Breast epithelium (tissue), 4 donors: Measurements from ENCODE around the gene WDR73. TPM values are rescaled to one million over a fixed set of nuclear protein-coding genes. Genes with fewer than 3 reads are reported as not detected.
A peak's percentile ranks its signal among the peaks of the same experiment; 100 is the strongest.

Source experiments
- DNase-seq, 2 donors: peaks; one replicate each; pipeline ENCODE4 v3.0.0-alpha.2; 2019; ENCODE audit warnings: low spot score in 2 of 2
- H3K27ac ChIP-seq, 2 donors: fragments of 200-600 bp; sonication (generic) in 1 of 2; one replicate each; pipeline ENCODE4 v1.5.1; 2016 to 2019; ENCODE audit warnings: mild to moderate bottlenecking in 1 of 2
- H3K27me3 ChIP-seq, 2 donors: fragments of 200-600 bp; sonication (generic) in 1 of 2; one replicate each; pipeline versions ENCODE4 v1.5.1 to v1.6.0; 2017 to 2019; ENCODE audit warnings: control low read depth in 1 of 2, mild to moderate bottlenecking in 1 of 2
- H3K36me3 ChIP-seq: fragments of 200-600 bp; one replicate; pipeline ENCODE4 v1.5.1; 2019
- H3K4me1 ChIP-seq, 2 donors: fragments of 200-600 bp; sonication (generic); one replicate each; pipeline ENCODE4 v1.5.1; 2016 to 2019; ENCODE audit warnings: control low read depth in 1 of 2
- H3K4me3 ChIP-seq, 3 donors: fragments of 200-600 bp; sonication (generic); 1 replicate in 2 of 3; 2 replicates in 1 of 3; pipeline ENCODE4 v1.5.1; 2016 to 2019; ENCODE audit warnings: mild to moderate bottlenecking in 3 of 3, moderate library complexity in 2 of 3
- H3K9me3 ChIP-seq, 2 donors: fragments of 200-600 bp; sonication (generic) in 1 of 2; one replicate each; pipeline ENCODE4 v1.5.1; 2016 to 2019; ENCODE audit warnings: control low read depth in 1 of 2
- CTCF ChIP-seq, 3 donors: fragments of 450-650 bp; IDR thresholded peaks; one replicate each; pipeline ENCODE4 v1.5.1; 2016 to 2017; ENCODE audit warnings: antibody characterized with exemption in 3 of 3, mild to moderate bottlenecking in 3 of 3, moderate library complexity in 3 of 3
- POLR2A ChIP-seq: fragments of 450-650 bp; IDR thresholded peaks from one replicate; pipeline ENCODE4 v1.6.1; 2016; ENCODE audit warnings: antibody characterized with exemption, mild to moderate bottlenecking, moderate library complexity
- POLR2AphosphoS5 ChIP-seq, 3 donors: sonication (generic); formaldehyde crosslinking; IDR thresholded peaks; one replicate each; pipeline ENCODE4 v1.6.1; 2017; ENCODE audit warnings: antibody characterized with exemption in 3 of 3
- intact Hi-C: fragments of 100-400 bp; cut with DNase I; formaldehyde crosslinking; loops from one replicate; pipeline ENCODE4 v1.15.1; 2023; ENCODE audit warnings: low total_unique reads
- total RNA-seq, 3 donors: library from RNA; depleted of rRNA; stranded (reverse); fragments of >200 nt; gene quantifications; one replicate each; pipeline ENCODE4 v1.1.0, GENCODE V29; 2016

WDR73 gene
- total RNA-seq, 3 donors from 2014 or later, result 13.8 to 35.0 (median 30.8) TPM

GRCh38 chr15:84654689-84655453 lies 788 bp upstream of the WDR73 start:
- H3K36me3 ChIP-seq, result no peaks in the 10 kb centered on the region
- peak; percentile 68 to 78 for DNase-seq
- no peaks in the 10 kb centered on the region for H3K27me3 ChIP-seq
- H3K9me3 ChIP-seq, result no peaks in the 10 kb centered on the region
- H3K4me3 ChIP-seq, result peak overlapping the region; percentile 68 to 95 (median 94)
- TF ChIP-seq POLR2AphosphoS5 (IDR thresholded peaks at IDR 0.05), result no peak
- peak; percentile 13 to 63 (median 61) for TF ChIP-seq CTCF (IDR thresholded peaks at IDR 0.05)
- peaks cover 4 to 16% of the 10 kb centered on the region in 2 donors for H3K4me1 ChIP-seq
- H3K27ac ChIP-seq, result peak overlapping the region; percentile 92 to 96
- intact Hi-C loops, result no loop called here

GRCh38 chr15:84653584-84653909 lies 536 bp downstream of the WDR73 start:
- no peak for DNase-seq
- no peaks in the 10 kb centered on the region for H3K9me3 ChIP-seq
- H3K36me3 ChIP-seq, result no peaks in the 10 kb centered on the region
- H3K27me3 ChIP-seq, result no peaks in the 10 kb centered on the region
- peaks cover 4 to 16% of the 10 kb centered on the region in 2 donors for H3K4me1 ChIP-seq
- TF ChIP-seq POLR2A, result no peak
- TF ChIP-seq CTCF (IDR thresholded peaks at IDR 0.05), result no peak
- no peak for TF ChIP-seq POLR2AphosphoS5 (IDR thresholded peaks at IDR 0.05)
- H3K27ac ChIP-seq, result peak overlapping the region; percentile 92 to 96
- H3K4me3 ChIP-seq, result peak overlapping the region; percentile 68 to 95 (median 94)
- intact Hi-C loops, result no loop called here

- Histone ChIP-seq H3K9me3 (no peaks in the 10 kb centered on the region), H3K4me1 (peaks cover 4 to 10% of the 10 kb centered on the region in 2 donors), H3K4me3 (no peak overlapping the region), H3K27ac (no peak overlapping the region), H3K27me3 (no peaks in the 10 kb centered on the region), H3K36me3 (peaks cover 15% of the 10 kb centered on the region)
- DNase-seq, result no peak
- intact Hi-C loops, result no loop called here
- TF ChIP-seq POLR2AphosphoS5 (IDR thresholded peaks at IDR 0.05) (no peak), CTCF (IDR thresholded peaks at IDR 0.05) (no peak), POLR2A (no peak)
These were observed 4.4 kb downstream of the WDR73 start for GRCh38 chr15:84649706-84650105.

- Histone ChIP-seq H3K4me1 (peaks cover 4 to 10% of the 10 kb centered on the region in 2 donors), H3K9me3 (no peaks in the 10 kb centered on the region), H3K4me3 (no peak overlapping the region), H3K27ac (no peak overlapping the region), H3K27me3 (no peaks in the 10 kb centered on the region), H3K36me3 (peaks cover 15% of the 10 kb centered on the region)
- intact Hi-C loops, result no loop called here
- TF ChIP-seq POLR2A (no peak), CTCF (IDR thresholded peaks at IDR 0.05) (no peak), POLR2AphosphoS5 (IDR thresholded peaks at IDR 0.05) (no peak)
- no peak for DNase-seq
These were observed 5.5 kb downstream of the WDR73 start for GRCh38 chr15:84648539-84648938.

- H3K27me3 ChIP-seq, result no peaks in the 10 kb centered on the region
- TF ChIP-seq CTCF (IDR thresholded peaks at IDR 0.05) (no peak), POLR2A (no peak), POLR2AphosphoS5 (IDR thresholded peaks at IDR 0.05) (no peak)
- no peak overlapping the region for H3K27ac ChIP-seq
- intact Hi-C loops, result no loop called here
- H3K9me3 ChIP-seq, result no peaks in the 10 kb centered on the region
- peaks cover 0 to 2% of the 10 kb centered on the region in 2 donors for H3K4me1 ChIP-seq
- no peak overlapping the region for H3K4me3 ChIP-seq
- no peak for DNase-seq
- peaks cover 15% of the 10 kb centered on the region for H3K36me3 ChIP-seq
These were observed 6.4 kb downstream of the WDR73 start for GRCh38 chr15:84647726-84648125.
